NCI-H2227 (cell line): ENCODE measurements around the gene ENOX1.

Experiments
- DNase-seq: peaks from one replicate; lab custom pipeline; 2025; ENCODE audit not compliant: unreplicated experiment; lab: John Stamatoyannopoulos, UW

Gene ENOX1

GRCh38 chr13:43676320-43676719, 110.5 kb downstream of the ENOX1 start:
- no peak for DNase-seq

- DNase-seq, result no peak
These were observed 111.2 kb downstream of the ENOX1 start for GRCh38 chr13:43675577-43675976.

GRCh38 chr13:43669964-43670363, 116.8 kb downstream of the ENOX1 start:
- DNase-seq, result no peak

GRCh38 chr13:43669101-43669500, 117.7 kb downstream of the ENOX1 start:
- DNase-seq, result no peak

GRCh38 chr13:43666403-43666802, 120.4 kb downstream of the ENOX1 start:
- no peak for DNase-seq

- no peak for DNase-seq
These were observed 121.4 kb downstream of the ENOX1 start for GRCh38 chr13:43665388-43665787.

- DNase-seq, result peak; percentile 54
These were observed 122.0 kb downstream of the ENOX1 start for GRCh38 chr13:43664700-43665191.

GRCh38 chr13:43663474-43664090, 123.2 kb downstream of the ENOX1 start:
- no peak for DNase-seq

GRCh38 chr13:43662976-43663375, 123.8 kb downstream of the ENOX1 start:
- DNase-seq, result no peak

- no peak for DNase-seq
These were observed 125.5 kb downstream of the ENOX1 start for GRCh38 chr13:43661161-43661830.

GRCh38 chr13:43657485-43657884, 129.3 kb downstream of the ENOX1 start:
- DNase-seq, result no peak

- DNase-seq, result no peak
These were observed 132.8 kb downstream of the ENOX1 start for GRCh38 chr13:43653980-43654379.

GRCh38 chr13:43653395-43653794, 133.4 kb downstream of the ENOX1 start:
- no peak for DNase-seq

- DNase-seq, result no peak
These were observed 134.0 kb downstream of the ENOX1 start for GRCh38 chr13:43652760-43653159.

GRCh38 chr13:43650882-43651281, 135.9 kb downstream of the ENOX1 start:
- no peak for DNase-seq

GRCh38 chr13:43648733-43649132, 138.0 kb downstream of the ENOX1 start:
- DNase-seq, result no peak

- DNase-seq, result no peak
These were observed 139.3 kb downstream of the ENOX1 start for GRCh38 chr13:43647471-43647870.

GRCh38 chr13:43640476-43640875, 146.3 kb downstream of the ENOX1 start:
- no peak for DNase-seq

- no peak for DNase-seq
These were observed 155.7 kb downstream of the ENOX1 start for GRCh38 chr13:43631106-43631505.

- no peak for DNase-seq
These were observed 156.9 kb downstream of the ENOX1 start for GRCh38 chr13:43629691-43630480.

- no peak for DNase-seq
These were observed 159.8 kb downstream of the ENOX1 start for GRCh38 chr13:43626994-43627393.

GRCh38 chr13:43614063-43614462, 172.7 kb downstream of the ENOX1 start:
- DNase-seq, result no peak
